ENCODE measurements around the gene NBAS. TPM values are rescaled to one million over a fixed set of nuclear protein-coding genes. Genes with fewer than 3 reads are reported as not detected.
"Not testable (repeated sequence)": the region's sequence is repeated elsewhere in the genome, so short reads cannot be mapped to it uniquely, and the experiment has no call there.

The NBAS gene
- total RNA-seq, 2 donors from 2014 or later: 38.9 to 48.6 TPM

DNA sequence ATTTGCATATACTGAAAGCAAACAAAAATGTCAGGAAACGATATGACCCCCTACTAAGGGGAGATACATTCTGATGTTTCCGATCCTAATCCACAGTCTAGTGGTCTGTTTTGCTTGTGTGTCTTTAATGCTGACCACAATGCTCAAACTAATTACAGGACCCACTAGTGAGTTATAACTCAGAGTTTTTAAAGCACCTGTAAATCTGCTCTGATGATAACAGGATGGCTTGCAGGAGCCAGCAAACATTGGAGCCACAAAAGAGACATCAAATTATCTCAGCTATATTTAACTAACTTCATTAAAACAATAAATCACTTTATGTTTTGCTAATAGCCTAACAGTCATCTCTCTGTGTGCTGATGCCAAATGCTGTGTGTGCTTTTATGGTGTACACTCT lies 300.3 kb downstream of the NBAS start:
- intact Hi-C loops (cut with DNase I): no loop called here
- DNase-seq (no peak), ATAC-seq (no peak)

DNA sequence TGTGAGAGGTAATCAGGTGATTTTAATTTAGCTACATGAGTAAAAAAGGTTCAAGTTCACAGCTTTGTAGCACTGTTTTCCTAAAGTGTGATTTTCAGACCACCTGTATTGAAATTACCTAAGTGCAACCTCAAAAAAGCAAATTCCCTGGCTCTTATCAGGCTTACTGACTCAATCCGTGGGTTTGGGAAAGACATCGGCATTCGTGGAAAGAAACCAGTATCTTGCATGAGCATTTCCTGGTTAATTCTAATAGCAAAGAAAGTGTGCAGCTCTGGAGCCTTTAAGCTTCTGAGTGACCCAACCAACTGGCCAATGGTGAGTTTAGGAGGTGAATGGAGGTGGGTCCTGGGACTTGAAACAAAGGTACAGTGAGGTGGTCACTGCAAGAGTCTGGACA lies 300.9 kb downstream of the NBAS start:
- DNase-seq (no peak), ATAC-seq (no peak)
- intact Hi-C loops (cut with DNase I): no loop called here

DNA sequence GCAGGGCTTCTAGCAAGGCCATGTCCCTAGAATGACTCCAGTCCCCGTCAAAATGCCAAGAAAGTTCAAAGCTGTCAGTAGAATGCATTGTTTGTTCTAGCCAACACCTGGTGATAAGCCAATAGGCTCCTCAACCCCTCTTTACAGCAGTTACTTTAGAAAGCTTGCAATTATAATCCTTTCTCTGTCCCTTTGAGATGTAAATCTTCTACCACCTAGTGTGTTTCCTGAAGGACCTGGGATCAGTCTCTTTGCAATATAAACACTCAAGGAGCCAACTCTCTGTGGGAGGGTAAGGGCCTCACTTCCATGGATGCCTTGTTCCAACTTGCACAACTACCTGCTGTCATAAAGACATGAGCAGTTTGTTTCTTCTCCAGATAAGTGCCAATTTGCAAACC lies 301.8 kb downstream of the NBAS start:
- DNase-seq (no peak), ATAC-seq (no peak)
- intact Hi-C loops (cut with DNase I): no loop called here

DNA sequence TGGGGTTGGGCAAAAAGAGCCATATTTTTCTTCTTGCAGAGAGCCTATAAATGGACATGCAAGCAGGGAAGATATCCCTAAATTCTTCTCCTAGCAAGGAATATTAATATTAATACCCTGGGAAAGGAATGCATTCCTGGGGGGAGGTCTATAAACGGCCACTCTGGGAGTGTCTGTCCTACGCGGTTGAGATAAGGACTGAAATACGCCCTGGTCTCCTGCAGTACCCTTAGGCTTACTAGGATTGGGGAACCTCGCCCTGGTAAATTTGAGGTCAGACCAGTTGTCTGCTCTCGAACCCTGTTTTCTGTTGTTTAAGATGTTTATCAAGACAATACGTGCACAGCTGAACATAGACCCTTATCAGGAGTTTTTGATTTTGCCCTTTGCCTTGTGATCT lies 302.7 kb downstream of the NBAS start:
- intact Hi-C loops (cut with DNase I); DNase-seq; ATAC-seq: not testable (repeated sequence)

DNA sequence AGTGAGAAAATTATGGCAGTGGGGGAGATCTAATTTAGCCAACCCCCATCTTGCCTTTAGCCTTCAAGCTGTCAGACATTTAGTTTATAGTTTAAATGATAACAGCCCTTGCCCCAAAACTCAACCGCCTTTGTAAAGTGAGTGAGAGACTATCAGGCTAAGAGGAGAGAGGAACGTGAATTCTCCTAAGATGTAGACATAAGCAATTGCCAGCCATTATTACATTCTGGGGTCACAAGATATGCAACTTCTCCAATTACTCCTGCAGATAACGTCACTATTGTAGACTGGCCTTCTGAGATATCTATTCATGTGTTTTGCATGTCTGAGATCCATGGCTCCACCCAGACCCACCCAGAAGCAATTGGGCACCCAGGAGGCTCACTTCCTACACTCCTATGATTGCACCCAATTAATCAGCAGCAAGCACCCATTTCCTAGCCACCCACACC lies 307.3 kb downstream of the NBAS start:
- intact Hi-C loops (cut with DNase I): no loop called here
- no peak for DNase-seq
- no peak for ATAC-seq

DNA sequence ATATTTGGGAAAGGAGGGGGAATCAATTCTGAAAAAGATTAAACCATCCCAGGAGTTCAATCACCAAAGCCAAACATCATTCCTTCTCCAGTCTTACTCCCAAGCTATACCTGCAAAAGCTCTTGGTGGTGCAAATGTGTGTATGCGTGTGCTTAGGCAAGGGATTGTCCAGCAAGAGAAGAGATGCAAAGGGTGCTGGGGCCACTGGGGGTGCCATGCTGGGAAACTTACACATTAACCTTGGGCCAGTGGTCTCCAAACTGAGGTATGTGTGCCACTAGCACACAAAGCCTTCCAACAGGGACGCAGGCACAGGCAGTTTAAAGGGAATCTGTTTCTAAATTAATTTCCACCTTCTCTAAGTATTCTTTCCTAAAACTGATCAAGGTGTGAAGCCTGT lies 307.9 kb downstream of the NBAS start:
- no peak for DNase-seq
- intact Hi-C loops (cut with DNase I): no loop called here
- no peak for ATAC-seq

DNA sequence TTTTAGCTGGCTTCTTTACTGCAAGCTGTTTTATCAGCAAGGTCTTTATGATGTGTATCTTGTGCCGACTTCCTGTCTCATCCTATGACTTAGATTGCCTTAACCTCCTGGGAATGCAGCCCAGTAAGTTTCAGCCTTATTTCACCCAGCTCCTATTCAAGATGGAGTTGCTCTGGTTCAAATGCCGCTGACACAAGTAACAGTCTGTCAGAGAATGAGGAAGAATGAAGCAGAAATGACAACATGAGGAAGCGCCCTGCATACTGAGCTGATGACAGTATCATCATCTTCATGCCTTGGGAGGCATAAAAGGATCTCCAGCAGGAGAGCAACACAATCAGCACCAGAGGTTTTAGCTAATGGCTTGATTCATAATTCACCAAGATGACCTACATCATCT lies 309.4 kb downstream of the NBAS start:
- intact Hi-C loops (cut with DNase I): no loop called here
- no peak for DNase-seq
- no peak for ATAC-seq

DNA sequence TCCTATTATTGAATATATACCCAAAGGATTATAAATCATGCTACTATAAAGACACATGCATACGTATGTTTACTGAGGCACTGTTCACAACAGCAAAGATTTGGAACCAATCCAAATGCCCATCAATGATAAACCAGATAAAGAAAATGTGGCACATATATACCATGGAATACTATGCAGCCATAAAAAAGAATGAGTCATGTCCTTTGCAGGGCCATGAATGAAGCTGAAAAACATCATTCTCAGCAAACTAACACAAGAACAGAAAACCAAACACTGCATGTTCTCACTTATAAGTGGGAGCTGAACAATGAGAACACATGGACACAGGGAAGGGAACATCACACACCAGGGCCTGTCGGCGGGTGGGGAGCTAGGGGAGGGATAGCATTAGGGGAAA lies 310.2 kb downstream of the NBAS start:
- intact Hi-C loops (cut with DNase I); DNase-seq; ATAC-seq: not testable (repeated sequence)

DNA sequence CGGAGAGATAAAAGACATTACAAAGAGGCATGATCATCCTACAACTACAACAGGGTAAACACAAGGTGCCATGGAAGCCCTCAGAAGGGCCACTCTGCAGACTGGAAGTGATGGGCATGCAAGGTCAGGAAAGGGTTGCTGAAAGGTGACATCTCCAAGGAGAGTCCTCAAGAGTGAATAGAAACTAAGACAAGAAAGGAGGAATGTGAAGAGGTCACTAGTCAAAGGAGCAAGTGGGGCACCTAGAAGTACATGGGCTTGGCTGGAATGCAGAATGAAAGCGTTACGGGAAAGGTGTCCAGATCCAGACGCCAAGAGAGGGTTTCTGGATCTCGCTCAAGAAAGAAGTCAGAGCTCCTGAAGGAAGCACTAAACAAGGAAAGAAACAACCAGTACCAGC lies 314.3 kb downstream of the NBAS start:
- DNase-seq: no peak
- ATAC-seq: no peak
- intact Hi-C loops (cut with DNase I): no loop called here

DNA sequence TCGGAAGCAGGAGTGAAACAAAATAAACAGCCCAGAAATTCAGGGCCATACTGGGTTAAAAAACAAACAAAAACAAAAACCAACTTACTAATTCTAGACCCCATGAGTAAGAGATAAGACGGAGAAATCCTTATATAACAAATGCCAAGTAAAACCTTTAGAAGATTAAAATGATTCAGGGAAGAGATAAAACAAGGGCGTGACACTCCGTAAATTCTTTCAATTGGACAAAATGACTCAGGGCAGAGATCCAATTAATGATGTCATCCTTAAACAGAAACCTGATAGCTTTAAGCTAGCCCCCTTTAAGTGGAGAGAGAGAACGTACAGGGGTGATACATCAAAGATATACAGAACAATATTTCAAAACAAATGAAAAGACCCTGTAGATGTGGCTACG lies 317.4 kb downstream of the NBAS start:
- ATAC-seq (no peak), DNase-seq (no peak)
- intact Hi-C loops (cut with DNase I): no loop called here

DNA sequence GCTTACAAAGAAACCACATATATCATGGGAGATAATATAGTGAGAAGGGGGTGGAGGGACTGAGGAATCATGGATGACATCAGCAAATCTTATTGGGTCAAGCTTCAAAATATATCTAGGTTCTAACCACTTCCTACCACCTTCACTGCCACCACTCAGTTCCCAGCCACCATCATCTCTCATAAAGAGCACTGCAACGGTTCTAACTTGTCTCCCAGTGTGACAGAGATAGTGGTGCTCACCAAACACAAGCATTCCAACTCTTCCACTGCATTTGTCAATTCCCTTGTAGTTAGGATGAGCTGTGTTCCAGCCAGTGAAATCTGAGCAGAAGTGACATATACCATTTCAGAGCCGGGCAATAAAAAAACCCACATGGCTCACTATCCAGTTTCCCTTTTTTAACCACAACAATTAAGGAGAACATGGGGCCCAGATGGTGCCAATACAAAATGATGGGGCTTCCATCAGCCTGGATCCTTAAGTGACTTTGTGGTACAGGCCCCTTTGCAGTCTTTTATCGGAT lies 318.1 kb downstream of the NBAS start:
- intact Hi-C loops (cut with DNase I): no loop called here
- DNase-seq (no peak), ATAC-seq (no peak)

DNA sequence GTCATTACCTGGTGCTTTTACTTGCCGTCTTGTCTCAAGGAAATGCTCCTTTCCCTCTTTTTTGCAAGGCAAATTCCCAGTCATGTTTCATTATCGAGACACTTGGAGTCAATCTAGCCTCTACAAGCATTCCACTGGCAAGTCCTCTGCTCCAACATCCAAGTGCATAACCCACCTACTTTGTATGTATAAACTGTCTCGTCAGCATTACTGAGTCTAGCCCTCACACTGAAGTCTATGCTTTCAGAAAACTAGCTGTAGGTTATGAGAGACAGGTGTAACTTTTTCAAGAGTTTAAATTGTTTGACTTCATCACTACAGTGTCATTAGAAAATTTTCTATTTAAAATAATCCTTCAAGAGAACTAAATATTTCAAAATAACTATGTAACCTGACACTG lies 319.2 kb downstream of the NBAS start:
- ATAC-seq (no peak), DNase-seq (no peak)
- intact Hi-C loops (cut with DNase I): no loop called here

DNA sequence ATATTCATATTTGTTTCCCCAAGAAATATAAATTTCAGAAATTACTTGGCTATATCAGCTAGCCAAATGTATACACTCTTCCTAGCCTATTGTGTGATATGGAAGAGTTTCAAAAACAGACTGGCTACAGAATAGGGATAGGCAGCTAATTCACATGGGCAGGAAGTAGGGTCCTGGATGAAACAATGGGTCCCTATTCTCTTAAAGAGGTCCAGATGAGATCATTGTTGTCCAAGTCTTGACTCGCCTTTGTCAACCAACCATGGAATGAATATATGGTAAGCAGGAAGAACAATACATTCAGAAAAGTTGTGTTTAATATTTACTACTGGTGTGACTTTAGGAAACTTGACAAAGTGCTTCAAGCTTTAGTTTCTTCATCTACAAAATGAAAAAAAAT lies 319.9 kb downstream of the NBAS start:
- ATAC-seq: no peak
- intact Hi-C loops (cut with DNase I): no loop called here
- DNase-seq: no peak

DNA sequence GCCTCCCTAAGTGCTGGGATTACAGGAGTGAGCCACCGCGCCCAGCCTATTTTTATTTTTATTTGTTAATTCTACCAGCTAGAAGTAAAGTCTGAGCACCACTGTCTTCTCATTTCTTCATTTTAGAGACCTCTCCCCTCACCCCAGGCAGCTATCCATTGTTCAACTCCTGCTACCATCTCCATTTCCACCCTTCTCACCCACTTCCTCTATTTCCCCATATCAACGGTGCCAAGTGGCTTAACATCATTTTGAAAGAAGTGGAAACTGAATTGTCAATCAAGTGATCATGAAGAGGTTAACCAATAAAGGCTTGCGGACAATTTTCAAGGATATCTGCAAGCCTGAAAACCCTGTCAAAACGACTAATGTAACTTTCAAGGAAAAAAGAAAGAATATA lies 323.1 kb downstream of the NBAS start:
- DNase-seq (no peak), ATAC-seq (no peak)
- intact Hi-C loops (cut with DNase I): no loop called here

DNA sequence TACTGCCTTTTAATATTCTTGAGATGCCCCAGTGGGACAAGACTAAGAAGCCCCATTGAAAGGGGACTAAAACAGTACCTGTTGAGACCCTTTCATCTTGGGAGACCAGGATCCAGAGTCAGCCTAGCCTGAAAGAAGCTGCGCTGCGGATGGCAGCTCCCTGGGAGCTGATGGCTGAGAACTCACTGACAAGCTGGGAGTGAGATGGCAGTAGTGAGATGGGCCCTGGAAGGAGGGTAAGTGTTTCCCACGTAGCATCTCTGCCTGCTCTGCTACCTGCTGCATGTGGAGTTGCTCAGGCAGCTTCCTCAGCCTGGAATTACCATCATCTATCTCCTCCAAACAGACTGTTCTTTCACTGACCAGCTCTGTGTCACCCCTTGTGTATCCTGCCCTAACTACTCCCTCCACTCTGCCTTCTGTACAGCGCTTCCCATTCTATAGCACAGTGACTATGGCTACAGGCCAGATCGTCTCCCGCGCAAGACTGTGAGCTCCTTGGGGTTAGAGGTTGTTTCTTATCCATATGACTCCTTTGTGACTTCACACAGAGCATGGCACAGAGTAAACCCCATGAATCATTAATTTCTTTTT lies 330.4 kb downstream of the NBAS start:
- intact Hi-C loops (cut with DNase I): no loop called here
- ATAC-seq (no peak), DNase-seq (no peak)

DNA sequence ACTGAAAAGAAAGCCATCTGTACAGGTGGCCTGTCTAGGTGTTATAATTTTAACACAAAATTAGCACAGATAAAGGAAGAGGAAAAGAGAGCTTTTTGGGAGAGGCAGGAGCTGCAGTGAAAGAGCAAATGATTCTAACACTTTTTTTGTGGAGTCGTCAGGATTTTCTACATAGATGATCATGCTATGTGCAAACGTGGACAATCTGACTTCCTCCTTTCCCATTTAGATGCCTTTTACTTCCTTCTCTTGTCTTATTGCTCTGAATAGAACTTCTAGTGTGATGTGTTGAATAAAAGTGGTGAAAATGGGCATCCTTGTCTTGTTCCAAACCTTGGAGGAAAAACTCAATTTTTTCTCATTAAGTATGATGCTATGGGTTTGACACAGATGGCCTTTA lies 334.5 kb downstream of the NBAS start:
- DNase-seq: no peak
- ATAC-seq: no peak
- intact Hi-C loops (cut with DNase I): no loop called here

DNA sequence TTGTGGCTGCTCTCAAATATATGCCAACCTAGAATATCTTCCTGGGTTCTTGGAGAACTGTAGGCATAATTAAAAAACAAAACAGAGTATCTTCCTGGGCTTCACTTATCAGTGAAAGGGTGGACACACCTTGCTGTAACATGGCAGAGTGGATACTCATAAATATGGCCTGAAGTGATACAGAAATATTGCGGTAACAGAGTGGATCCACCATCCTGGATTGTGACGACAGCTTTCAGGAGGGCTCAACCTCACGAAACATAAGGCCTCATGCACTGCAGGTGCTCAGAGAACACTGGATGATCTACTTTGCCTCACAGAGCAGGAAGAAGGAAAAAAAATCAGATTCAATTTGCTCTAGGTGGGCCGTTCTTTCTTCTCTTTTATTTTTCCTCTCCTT lies 336.0 kb downstream of the NBAS start:
- intact Hi-C loops (cut with DNase I): no loop called here
- no peak for ATAC-seq
- no peak for DNase-seq

DNA sequence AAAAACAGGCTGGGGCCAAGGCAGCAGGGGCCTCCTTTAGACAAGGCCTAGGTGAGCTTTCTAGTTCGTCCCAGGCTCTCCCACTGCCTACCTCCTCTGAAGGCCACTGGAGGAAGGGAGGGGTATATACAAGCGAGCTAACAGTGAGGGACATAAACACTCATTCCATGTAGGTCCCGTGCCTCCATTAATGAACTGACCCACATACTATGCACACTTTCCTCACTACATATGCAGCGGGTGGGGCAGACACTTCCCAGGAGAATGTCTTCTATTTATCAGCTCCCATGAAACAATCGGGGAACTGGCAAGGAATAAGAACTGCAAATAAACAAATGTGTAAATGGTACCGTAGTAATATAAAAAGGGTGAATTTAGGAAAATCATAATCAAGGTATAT lies 336.5 kb downstream of the NBAS start:
- DNase-seq: no peak
- intact Hi-C loops (cut with DNase I): no loop called here
- ATAC-seq: no peak

DNA sequence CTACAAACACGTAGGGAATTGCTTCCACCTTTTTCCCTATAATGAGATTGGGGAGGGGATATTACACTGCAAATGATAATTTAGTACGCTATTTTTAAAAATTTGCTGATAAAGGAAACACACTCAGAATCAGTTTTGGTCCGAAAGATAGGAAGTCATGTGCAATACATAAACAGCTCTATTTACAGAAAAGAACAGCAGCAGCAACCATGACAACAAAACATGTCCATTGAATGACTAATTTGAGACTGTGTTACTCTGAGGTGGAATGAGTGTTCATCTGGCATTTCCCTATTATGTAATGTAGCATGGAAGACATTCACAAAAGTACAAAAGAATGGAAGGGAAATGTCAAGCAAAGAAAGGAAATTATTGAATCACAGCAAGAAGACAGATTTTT lies 337.2 kb downstream of the NBAS start:
- intact Hi-C loops (cut with DNase I): no loop called here
- ATAC-seq: peak in 1 of 2 donors; percentile 54
- no peak for DNase-seq

DNA sequence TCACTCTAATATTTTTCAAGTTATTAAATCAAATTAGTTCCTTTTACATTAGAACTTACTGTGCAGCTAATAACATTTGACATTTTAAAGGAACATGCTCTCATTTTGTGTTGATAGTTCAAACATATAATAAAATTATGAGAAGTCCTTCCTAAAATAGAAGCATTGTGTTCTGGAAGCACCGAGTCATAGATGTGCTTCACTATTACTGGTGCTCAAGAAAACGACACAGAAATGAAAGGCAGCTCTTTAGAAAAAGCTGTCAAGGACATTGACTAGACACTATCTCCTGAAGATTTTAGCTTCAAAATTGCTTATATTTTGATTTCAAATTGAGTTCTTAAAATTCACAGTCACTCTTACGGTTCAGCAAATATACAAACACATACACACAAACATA lies 338.3 kb downstream of the NBAS start:
- ATAC-seq (no peak), DNase-seq (no peak)
- intact Hi-C loops (cut with DNase I): no loop called here

DNA sequence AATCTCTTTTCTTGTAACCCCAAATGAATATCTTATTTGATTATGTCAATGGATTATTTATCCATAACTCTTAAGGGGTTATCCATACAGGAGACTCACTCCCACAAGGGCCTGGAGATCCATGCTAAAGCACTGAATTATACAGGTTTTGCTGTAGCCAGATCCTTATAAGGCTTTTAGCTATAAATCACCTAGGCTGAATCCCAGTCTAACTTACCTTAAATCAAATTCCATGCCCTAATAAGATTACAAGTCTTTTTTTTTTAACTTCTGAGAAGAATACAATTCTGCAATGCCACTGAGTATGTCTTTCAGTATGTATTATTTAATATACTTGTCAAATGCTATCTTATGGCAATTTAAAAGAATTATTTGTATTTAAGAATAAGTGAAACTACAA lies 340.5 kb downstream of the NBAS start:
- ATAC-seq (no peak), DNase-seq (no peak)
- intact Hi-C loops (cut with DNase I): no loop called here

All from left cardiac atrium (tissue), 4 donors.